GM18909 (cell line): ENCODE results near the gene CSRNP3.

ENCODE experiments used
- ATAC-seq: cut with Tn5 transposase; IDR thresholded peaks from one replicate; pipeline ENCODE4 v1.9.1; 2021; ENCODE audit warnings: mild to moderate bottlenecking; ENCODE audit not compliant: unreplicated experiment, poor library complexity

CSRNP3 gene, protein sequence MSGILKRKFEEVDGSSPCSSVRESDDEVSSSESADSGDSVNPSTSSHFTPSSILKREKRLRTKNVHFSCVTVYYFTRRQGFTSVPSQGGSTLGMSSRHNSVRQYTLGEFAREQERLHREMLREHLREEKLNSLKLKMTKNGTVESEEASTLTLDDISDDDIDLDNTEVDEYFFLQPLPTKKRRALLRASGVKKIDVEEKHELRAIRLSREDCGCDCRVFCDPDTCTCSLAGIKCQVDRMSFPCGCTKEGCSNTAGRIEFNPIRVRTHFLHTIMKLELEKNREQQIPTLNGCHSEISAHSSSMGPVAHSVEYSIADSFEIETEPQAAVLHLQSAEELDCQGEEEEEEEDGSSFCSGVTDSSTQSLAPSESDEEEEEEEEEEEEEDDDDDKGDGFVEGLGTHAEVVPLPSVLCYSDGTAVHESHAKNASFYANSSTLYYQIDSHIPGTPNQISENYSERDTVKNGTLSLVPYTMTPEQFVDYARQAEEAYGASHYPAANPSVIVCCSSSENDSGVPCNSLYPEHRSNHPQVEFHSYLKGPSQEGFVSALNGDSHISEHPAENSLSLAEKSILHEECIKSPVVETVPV

DNA sequence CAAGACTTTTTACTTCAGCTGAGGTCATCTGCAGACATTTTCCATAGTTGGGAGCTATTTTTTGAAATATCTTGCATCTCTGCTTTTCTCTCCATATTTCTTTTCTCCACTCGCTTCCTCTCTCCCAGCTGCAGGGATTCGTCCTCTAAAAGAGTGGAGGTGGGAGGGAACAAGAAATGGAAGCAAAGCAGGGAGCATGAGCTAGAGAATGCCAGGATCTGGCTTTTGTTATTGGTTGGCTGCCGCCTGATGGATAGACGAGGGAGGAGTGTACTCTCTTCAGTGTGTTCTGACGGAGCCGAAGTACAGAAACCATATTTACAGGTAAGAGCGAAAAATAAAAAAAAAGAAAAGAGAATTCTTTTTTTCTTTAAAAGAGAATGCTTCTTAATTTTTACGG is at the start of gene CSRNP3:
TSS of gene CSRNP3 (plus strand) at position 282 of the 400 bp plus-strand sequence. CDS start 125,368 bp downstream, outside the sequence.
- no peak for ATAC-seq

DNA sequence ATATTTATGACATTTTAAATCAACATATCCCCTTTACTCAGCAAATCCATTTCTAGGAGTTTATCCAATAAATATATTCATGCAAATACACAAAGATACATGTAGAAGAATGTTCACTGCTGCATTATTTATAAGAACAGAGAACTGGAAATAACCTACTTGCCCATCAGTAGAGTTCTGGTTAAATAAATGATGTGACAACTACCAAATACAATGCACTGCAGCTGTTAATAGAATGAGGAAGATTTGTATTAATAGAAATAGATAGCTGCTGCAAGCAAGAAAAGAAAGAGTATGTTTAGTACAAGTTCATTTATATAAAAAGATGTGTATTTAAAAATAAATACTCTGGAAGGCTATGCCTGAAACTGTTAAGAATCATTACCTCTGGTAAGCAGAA is 49.3 kb upstream of the CSRNP3 start:
- no peak for ATAC-seq

DNA sequence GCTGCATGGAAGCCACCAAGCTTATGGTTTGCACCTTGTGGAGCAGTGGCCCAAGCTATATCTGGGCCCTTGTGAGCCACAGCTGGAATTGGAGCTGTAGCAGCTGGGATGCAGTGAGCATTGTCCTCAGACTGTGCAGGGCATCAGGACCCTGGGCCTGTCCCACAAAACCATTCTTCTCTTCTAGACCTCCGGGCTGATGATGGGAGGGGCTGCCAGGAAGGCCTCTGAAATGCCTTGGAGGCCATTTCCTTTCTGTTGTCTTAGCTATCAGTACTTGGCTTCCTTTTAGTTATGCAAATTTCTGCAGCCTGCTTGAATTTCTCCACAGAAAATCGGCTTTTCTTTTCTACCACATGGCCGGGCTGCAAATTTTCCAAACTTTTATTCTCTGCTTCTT is 46.4 kb upstream of the CSRNP3 start:
- ATAC-seq: no peak

DNA sequence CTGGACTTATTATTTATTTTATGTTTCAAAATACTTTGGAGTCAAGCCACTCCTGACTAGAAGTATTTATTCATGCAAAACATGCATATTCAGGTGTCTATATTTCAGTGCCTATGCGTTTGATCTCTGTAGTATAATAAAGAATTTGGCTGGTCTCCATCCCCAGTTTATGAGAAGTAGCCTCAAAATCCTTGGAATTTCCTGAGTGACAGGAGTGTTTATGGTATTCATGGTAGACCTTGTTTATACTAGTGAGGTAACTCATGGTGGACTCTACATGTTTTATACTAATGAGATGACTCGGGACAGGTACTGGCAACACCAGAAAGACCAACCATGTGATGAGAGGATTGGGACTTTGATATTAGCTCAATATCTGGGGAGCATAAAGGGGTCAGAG is 43.9 kb upstream of the CSRNP3 start:
- ATAC-seq: no peak

DNA sequence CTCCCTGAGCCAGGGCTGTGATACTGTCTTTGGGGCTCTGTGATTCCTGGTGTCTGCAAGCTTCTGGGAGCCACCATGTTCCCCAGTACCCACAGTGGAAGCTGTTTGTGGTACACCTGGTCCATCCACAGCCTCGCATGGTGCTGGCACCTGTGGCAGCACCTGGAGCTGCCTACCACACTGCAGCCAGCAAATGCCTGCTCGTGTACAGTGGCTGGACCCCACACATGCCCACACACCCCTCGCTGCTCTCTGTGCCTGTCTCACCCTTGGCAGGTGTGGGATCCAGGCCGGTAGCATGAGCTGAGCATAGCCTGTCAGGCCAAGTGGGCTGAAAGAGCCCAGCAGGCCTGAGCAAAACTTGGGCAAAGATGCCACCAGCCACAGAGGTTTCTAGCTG is 41.8 kb upstream of the CSRNP3 start:
- ATAC-seq: no peak

DNA sequence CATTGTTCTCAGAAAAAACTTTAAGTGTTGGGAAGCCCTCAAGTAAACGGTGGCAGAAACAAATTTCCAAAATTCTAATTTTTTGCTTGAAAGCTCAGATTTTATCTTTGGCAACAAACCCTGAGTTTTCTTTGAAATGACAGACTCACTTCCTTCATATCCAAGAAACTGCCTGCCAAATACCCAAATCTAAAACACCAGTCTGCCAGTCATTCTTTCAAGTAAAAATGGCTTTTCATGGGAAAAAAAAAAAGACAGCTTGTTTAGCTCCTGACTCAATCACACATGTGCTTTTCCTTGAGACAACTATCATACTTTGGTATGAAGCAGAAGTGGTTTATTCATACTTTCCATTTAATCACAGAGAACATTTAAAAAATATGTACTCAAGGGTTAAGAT is 40.6 kb upstream of the CSRNP3 start:
- ATAC-seq: no peak

DNA sequence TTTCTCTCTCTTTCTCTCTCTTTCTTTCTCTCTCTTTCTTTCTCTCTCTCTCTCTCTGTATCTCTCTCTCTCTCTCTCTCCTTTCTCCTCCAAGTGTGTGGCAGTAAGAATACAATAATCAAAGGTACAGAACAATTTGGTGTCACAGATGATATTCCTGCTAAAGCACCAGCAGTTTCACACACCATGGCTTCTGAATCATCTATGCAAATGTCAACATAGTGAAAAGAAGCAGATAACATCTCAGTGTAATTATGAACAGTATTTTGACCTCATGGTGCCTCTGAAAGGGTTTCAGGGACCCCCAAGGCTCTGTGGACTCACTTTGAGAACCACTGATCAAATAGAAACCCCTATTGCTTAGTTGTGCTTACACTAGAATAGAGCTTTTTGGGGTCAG is 38.5 kb upstream of the CSRNP3 start:
- ATAC-seq: no peak

DNA sequence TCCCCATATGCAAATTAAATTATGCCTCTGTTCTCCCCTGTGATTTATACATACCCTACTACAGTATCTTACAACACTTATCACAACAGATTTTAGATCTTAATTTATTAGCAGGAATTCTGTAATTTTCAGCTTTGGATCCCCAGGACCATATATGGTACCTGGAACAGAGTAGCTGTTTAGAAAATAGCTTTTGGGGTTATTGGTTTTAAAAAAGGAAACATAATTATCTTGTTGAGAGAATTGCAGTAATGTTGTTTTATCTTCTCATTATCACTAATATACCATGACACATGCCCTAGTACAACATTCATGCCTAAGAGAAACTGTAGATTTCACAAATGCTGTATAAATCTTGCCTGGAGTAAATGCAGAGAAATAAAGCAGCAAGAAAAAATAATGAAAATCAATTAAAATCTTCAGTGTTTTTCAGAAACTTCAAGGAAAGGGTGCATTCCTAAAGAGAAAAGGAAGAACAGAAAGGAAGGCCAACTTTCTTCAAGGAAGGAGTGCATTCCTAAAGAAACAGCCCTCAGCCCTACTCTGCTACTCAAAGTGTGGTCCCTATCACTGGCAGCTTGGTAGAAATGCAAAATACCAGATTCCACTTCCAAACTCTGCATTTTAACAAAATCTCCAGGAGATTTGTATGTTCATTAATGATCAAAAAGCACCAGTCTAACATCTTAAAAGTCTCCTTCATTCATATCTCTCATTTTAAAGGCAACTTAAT is 37.1 kb upstream of the CSRNP3 start:
- ATAC-seq: no peak

DNA sequence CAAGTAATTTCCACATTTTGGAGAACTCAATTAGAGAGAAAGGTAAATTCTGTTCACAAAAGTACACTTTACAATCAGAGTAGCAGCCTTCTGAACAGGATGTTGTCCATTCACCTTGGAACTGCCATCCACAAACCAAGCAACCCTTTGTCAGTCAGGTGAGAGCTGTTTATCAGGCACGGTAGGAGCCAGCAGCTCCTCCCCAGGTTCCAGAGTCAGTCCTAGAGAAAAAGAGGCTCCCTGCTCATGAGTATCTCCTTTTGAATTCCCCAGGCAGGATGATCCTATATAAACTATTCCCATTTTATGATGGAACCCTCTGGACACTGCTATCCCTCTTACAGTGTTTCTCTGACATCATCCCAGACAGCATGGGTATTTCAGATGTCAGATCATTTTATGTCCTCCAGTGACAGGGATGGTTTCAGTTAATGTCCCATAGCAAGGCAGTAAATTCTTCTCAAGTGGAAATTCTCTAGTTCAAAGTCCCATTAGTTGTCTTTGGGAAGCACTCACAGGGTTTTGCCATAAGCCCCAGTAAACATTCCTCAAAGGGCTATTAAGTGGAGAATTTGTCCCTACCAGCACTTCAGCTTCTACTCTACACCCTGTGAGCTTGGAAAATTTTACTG is 34.5 kb upstream of the CSRNP3 start:
- no peak for ATAC-seq

DNA sequence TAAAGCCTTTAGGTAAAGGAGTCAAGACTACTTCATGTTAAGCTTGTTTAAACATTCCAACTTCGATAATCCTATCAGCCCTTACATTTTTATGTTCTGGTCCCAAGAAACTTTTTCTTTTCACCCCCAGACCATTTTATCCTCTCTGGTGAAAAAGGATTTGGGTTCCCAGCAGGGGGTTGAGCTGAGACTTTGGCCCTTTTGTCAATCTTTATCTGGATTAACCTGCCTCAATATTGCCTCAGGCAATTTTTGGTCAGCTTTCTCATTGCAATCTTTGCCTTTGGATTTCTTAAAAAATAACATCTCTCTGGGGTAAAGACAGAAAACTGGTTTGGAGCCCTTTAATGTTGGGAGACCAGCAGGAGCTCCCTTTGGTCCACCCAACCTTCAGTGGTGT is 33.9 kb upstream of the CSRNP3 start:
- no peak for ATAC-seq

DNA sequence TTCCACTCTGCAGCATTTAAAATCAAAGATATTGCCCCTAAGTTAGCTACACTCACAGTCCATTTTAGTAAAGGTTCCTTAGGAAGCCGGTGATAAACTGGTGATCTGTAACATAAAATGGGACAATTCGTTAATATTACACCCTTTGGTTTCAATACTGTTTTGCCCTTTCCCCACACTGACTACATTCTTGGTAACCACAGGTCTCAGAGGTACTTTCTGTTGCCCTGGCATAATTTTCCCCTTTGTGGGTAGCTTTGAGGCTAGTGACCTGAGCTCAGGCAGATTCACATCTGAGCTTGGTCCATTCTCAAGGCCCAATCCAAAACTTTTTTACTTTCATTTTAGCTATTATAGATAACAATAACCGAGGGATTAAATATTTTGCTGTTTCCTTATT is 32.9 kb upstream of the CSRNP3 start:
- ATAC-seq: peak; percentile 83

DNA sequence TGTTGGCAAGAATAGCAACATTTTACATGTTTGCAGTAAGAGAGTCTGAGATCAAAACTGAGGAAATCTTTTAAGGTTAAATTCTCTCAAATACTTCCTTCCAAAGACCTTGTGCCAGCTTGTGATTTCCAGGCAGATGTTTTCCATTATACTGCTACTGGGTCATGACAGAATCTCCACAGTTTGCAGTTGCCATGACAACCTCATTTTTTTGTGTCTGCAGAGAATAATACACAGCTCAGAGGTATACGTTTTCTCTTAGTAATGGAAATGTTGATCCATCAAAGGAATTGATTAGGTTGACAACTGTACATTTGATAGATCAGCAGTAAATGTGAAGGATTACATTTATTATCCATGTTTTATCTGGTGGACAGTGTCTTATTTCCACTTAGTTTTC is 29.1 kb upstream of the CSRNP3 start:
- ATAC-seq: no peak

DNA sequence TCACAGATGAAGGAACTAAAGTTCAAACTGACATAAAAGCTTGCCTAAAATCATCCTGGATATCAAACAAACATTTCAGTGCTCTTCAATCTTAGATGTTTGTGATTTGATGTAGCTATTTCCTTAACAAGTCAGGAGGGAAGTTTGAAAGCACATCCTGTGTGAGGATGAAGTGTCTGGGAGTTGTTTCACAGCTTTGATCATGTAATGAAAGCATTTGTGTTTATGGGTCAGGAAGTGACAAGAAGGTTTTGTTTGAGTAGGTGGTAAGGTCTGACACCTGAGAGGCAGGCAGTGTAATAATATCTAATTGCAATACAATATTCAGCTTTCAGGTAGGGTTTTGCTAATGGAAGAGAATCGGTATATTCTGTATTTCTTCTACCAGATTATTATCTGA is 26.0 kb upstream of the CSRNP3 start:
- ATAC-seq: no peak

DNA sequence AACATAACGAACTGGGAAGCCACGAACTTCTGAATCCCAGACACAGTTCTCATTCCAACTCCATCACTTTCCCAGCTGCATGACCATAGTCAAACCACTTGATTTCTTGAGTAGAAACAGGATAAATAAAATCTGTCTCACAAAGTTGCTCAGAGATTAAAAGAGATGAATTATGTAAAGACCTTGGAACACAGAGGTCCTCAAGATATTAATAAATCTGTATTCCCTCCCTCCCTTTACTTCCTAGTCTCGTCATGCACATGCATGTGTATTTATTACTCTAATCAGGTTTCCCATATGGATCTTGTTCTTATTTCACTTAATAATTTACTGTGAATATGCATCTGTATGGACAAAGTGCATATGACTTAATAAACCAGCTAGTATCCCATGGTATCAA is 21.1 kb upstream of the CSRNP3 start:
- no peak for ATAC-seq

DNA sequence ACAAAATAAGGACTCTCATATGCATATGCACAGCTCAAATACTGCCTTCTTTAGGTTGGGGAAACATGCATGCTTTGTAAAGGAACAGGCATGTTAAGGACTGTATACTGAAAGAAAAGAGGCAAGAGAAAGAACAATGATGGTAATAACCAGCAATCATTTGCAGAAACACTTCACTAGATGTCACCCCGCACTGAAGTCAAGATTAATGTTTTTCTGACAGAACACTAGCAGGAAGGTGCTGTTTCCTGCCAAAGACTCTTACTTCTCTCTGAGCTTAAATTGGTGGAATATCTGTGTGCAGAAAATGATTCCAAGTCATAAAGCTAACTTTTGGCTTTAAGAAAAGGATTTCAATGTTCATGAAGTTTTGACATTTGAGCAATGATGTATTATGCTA is 19.3 kb upstream of the CSRNP3 start:
- no peak for ATAC-seq

DNA sequence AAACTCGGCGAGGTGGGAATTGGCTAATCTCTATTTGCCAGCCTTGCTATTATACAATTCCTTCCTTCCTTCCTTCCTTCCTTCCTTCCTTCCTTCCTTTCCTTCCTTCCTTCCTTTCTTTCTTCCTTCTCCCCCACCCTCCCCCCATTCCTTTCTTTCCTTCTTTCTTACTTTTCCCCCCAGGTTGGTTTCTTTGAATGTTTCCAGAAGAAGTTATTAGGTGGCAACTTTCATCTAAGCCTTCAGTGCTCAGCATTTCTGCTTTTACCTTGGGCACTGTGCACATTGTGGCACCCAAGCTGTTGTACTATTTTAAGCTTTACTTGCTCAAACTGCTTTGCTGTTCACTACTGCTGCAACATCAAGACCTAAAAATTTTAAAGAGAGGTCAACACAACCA is 17.2 kb upstream of the CSRNP3 start:
- ATAC-seq: no peak

DNA sequence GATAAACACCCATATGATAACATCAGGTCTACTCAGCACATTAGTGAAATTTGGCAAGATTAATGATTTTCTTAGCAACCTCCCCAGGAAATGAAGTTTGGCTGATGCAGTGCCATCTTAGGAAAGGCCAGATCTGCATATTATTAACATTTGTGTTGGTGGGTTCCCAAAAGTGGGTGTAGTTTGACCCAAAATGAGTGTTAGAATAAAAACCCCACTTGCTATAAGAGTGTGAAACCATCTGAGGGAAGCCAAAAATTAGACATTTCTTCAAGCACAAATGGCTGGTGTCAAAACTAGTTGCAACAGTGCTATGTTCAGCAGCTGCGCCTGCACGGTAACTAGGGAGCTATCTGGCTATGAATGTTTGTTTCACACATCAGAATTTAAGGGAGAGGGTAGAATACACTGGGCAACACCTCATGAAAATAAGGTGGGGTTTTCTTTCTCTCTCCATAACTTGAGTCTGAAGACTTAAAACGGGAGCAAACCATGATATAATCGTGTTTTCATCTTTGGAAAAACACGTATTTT is 15.9 kb upstream of the CSRNP3 start:
- no peak for ATAC-seq

DNA sequence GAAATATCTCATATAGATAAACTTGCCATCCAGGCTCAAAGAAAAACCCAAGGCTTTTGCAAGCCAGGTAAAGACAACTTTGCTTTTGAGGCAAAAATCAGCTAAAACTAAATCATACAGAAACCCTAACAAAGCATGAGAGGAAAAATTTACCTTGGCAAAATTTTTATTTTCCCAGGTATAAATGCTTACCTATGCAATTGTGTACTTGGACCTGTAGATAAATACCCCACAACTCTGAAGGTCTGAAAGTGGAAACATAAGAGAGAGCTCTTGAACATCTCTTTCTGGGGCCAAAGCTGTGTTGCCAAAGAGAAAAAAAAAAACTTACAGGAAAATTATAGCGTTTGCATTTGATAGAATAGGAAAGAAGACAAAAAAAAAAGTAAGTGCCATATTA is 14.6 kb upstream of the CSRNP3 start:
- ATAC-seq: no peak

DNA sequence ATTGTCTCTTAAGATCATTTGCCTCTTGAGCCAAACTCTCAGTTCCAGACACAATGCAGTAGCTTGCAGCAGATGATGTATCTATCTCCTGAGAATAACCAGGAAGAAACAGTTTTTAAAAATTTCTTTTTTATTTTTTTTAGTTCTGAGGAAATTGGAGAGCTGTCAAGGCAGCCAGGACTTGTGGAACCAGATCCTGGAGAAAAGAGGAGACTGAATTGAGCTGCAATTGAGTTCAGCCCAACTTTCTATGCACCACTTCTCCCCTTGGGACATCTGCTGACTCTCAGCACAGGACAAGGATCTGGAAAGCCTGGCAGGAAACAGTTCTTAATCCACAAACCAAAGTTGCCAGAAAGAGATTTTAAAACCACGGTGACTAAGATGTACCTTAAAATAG is 13.5 kb upstream of the CSRNP3 start:
- ATAC-seq: no peak

DNA sequence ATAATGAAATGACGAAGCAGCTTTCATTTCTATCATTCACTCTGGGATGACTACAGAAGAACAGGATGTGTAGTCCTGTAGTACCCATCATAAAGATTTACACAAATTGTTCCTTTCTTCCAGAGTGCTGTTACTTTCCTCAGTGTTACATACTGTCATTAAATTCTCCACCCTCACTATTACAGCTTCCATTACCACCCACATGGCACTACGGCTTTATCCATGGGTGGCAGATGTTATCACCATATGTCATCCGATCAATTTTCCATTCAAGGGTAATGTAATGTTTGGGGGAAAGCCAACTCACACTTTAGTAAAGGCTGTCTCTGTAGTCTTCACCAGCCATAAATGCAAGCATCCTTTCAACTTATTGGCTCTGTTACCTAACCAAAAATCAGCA is 7.1 kb upstream of the CSRNP3 start:
- ATAC-seq: no peak

DNA sequence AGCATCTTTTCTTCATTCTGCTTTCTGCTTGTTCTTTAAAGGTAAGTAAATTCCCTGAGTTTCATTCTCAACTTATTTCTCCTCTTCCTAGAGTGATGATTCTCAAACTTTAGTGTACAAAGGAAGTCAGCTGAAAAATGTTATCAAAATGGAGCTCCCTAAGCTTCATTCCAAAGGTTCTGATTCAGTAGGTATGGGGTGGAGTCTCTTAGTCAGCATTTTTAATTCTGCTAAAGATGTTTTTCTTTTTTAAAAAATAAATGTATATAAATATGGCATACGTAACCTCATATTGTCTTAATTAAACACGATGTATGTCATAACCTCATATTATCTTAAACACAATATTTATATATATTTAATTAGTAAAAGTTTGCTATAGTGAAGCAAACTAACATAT is 3.1 kb upstream of the CSRNP3 start:
- no peak for ATAC-seq
